ENCODE results near the gene HOXD4.

The HOXD4 gene

DNA sequence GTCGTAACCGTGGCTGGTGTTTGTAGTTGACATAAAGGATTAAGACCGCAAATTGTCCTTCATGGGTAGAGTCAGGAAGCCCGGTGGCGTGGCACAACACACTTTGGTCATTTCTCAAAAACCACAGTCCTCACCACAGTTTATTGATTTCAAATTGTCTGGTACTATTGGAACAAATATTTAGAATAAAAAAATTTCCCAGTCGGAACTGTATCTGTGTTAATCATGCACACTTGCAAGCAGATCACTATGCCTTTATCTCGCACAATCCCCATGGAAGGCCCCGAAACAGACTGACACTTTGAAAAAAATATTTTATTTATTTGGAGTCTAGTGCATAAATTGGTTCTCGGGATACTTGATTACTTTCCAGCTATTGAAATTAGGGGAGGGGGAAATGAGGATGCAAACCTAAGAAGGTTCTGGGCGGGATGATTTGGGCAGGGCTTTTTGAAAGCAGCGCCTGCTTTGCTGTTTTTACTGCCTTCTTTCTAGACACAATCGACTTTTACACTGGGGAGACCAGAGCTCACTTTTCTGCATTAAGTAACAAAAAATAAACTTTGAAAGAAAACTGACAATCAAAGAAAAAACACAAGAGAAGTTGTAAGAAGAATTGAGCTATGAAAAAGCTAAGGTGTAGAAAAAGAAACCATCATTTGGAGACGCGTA lies 21.7 kb downstream of the HOXD4 start:
- DNase-seq = no peak

DNA sequence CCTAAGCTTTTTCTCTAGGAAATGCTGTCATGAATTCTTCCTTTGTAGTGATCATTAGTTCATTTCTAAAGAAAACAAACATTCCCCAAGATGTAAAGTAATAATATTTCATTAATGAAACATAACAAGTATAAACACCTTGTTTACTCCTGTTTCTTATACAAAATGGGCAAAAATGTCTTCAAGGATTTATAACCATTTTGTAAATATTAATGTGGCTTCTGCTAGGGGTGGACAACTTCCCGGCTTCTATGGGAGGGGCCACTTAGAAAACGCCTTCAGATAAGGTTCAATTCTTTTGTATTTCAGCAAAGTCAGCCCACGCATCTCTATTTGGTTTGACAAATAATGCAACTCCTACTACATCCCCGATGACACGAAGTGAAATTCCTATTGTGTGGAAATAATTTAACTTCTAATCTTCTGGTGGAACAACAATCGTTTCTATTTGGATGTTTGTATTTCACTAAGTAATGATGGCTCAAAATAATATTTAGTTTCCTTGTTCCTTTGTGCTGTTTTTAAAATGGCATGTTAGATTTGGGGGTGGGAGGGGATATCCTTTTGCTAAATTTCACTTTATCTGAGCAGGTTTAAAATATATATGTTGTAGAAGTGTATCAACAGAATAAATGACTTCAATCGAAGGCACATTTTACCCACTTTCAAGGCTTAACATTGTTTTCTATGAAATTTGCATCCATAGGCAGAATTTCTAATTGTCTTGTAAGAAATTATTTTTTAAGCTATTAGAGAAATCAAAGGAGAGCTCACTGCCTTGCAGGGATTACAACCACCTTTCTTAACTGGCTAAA lies 22.4 kb downstream of the HOXD4 start:
- DNase-seq = no peak

DNA sequence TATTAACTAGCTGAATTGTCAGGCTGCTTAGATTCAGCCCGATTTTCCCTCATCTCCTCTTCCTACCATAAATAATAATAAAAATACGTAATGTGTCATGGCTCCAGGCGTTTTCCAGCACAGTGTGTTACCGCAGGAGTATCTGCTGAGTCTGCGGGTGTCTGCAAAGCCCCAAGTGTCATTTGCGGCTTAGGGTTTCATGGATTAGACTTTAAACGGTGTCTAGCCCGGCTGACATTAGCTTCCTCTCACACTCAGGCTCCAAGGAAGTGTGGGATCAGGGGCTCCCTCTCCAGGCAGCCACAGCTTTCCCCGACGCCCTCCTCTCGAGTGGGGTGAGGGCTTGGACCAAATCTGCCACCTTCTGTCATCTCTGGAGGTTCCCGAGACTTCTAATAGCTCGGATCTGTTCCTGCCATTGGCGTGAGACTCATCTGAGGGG lies 23.1 kb downstream of the HOXD4 start:
- no peak for DNase-seq

DNA sequence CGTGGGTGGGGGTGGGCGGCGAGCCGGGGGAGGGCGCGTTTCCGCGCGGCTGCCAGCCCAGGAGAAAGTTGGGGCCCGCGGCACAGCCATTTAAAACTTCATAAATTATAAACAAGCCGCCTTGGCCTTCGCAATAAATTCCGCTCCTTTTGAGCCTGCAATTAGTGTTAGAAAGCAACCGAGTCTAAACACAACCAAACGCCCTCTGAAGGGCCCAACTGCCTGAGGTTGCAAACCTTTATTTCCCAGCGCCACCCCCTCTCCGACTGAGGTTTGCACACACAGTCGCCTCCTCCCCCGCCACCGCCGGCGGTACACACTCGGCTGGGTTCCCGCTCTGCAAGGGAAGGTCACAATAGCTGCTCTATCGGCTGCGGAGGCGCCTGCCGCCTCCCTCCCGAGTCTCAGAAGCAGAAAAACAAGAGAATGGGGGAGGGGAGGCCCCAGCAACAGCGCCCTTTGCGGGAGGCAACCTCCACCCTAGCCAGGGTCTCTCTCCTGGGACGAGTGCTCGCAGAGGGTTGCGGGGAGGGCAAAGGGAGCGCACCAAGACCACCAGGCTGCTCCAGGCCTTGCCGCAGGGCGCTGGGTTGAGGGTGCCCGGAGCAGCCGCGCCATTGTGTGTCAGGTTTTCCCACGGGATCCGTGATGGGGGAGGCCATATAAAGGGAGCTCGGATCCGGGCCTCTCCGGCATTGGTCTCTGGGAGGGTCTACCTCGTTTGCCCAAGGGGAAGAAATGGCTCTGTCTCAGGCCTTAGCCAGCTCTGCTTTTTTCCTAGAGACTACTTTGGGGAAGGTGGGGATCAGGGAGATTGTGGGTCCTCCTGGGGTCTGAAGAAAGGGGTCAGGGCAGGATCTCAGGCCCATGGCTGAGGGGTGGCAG lies 23.7 kb downstream of the HOXD4 start:
- DNase-seq = no peak

DNA sequence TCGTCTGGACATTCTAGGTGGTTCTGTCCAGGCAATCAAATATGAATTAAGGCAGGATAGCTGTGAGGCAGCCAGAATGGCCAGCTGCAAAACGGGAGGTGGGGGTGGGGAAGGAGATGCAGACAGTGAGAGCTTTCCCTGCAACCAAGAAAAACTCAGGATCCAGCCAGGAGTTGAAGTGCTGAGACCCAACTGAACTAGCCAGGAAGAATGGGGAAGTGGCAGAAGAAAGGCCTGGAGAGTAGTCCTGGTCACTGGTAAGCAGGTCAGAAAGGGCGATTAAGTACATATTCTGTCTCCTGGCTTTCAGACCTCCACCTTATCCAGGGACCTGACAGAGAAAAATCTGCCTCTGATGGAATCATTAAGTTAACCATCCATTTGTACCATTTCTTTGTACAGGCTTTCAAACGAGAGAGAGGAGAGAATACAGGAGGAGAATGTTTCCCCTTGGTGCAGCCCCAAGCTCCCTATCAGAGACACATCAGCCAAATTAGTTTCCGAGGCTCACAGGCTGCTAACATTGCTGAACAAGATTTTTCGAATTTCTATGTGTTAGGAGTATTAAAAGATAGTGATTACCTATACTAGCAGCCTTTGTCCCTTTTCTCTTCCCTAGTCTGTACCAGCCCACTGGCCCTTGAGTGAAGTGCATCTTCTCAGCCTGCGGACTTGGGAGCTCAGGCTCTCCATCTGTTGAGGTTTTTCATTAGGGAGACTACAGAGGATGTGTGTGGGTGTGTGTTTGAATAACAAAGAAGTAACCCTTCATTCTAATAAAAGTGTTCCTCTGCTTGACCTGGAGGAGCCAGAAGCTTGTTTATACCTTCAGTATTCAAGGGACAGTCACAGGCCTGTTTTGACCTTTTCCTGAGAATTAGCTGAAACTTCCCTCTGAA lies 24.6 kb downstream of the HOXD4 start:
- no peak for DNase-seq

DNA sequence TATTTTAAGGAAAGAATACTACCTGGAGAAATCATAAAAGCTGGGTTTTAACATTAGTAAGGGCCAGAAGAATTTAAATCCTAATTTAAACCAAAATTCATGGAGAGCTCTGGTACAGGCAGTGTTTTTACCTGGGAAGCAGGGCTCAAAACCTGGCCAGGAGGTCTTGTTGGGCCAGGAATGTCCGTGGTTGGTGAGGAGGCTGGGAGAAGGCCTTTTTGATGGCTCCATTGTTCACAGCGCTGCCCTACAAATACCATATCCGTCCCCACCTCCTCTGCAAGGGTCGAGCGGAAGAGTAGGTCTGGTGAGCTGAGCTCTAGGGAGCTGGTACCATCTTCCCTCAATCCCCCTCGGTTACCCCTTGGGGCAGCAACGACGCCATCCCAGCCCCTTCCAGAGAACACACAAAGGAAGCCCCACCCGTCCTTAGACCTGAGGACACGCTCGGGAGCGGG lies 26.3 kb downstream of the HOXD4 start:
- DNase-seq = no peak

DNA sequence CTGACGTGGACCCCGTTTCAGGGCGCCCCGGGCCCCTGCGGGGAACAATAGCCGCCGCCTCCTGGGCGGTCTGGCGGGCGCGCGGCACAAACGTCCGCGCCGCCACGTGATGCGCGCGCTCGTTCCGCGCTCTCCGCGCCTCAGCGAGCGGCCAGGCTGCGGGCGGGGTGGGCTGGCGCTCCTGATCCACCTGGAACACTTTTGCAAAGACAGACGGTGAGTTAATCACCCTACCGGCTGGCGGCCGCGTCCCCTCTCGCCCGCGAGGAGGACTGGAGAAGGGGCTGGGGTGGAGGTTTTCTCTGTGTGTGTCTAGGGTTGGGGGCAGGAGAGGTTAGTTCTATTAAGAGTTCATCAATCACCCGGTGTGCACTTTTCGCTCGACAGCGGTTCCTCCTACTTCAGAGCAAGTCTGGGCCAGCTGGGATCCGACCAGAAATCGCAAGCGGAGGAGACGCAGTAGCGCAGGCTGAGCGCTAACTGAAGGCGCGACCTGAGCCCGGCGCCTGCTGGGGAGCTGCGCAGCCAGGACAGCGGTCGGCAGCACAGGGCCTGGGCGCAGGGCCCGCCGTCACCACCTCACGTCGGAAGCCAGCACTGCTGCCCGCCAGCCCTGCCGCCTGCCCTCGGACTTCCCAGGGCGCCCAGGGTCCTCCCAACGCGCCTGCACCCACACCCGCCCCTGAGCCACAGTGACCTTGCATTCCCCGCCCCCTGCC lies 26.8 kb downstream of the HOXD4 start:
- no peak for DNase-seq

DNA sequence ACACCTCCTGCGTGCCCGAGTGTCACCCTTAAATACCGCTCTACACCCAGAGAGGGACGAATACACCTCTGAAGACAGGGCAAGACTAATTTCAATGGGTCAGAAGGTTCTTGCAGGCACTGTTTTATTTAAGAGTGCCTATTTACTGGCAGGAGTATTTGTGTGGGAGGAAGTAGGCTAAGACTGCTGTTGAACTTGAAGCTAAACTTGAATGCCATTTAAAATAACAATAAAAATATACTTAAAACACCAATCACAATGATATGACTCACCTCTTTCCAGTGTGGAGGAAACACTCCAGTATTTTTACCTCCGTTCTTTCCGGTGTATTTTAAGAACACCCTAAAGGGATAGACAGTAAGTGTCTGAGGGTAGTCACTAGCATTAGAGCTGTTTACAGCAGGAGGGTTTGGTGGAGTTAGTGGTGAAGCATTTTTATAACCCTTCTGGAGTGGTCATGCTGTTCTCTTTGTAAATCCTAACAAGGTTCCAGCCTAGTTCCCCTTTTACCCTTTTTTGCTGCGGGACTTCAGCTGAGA lies 27.5 kb downstream of the HOXD4 start:
- no peak for DNase-seq

DNA sequence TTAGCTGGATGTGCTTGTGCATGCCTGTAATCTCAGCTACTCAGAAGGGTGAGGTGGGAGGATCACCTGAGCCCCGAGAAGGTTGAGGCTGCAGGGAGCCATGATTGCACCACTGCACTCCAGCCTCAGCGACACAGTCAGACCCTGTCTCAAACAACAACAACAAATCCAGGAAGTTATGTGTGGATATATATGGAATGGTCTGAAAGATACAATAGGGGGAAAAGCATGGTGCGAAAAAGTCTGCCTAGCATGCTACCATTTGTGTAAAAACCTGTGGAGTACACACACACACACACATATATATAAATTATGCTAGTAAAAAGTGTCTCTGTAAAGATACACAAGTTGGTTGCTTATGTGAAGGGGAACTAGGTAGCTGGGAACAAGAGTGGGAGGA lies 30.2 kb downstream of the HOXD4 start:
- DNase-seq = no peak

DNA sequence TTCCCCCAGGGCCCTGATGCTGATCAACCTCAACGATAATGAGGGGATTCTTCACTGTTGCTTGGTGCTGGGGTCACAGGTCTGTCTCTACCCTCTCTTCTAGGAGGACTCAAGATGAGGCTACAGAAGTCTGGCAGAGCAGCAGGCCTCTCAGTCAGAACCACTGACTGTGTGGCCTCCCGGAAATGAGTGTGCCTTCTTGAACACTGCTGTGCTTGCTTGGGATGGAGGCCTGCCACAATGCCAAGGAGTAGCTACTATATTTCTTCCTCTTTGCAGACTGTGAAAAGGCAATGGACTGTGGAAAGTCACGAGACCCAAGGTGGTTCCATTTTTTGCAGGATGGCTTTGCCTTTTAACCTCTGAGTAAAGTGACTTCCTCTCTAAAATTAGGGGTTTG lies 31.3 kb downstream of the HOXD4 start:
- no peak for DNase-seq

DNA sequence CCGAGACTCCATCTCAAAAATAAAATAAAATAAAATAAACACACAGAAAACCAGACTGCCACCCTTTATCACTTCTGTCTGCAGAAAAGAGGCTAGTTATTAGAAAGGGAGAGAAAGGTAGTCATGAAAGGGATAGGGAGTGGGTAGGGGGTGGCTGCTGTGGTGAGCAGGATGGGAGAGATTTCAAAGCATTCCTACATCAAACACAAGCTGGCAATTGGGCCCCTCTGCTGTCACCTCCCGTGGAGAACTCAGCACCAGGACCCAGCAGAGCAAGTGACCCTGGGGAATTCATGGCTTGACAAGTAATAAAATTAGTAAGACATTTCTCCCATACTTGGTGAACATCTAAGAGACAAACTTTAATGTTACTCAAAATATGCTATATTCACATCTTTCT lies 33.4 kb downstream of the HOXD4 start:
- DNase-seq = no peak

DNA sequence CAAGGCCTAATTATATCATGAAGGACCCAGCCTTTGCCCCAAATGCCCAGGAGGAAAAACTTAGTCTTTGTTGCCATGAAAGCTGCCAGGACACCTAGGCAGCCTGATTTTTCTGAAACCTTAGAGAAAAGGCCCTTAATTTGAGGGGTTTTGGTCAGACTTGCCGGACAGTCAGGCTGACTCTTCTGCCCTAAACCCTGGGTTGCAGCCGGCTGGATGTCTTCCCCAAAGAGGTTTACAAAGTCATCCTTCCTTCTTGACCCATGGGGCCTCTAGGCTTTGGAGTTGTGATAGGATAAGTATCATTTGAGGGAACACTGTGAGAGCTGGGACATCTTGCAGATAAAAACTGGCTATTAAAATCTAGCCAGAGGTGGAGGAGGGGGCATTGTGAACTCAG lies 34.7 kb downstream of the HOXD4 start:
- no peak for DNase-seq

DNA sequence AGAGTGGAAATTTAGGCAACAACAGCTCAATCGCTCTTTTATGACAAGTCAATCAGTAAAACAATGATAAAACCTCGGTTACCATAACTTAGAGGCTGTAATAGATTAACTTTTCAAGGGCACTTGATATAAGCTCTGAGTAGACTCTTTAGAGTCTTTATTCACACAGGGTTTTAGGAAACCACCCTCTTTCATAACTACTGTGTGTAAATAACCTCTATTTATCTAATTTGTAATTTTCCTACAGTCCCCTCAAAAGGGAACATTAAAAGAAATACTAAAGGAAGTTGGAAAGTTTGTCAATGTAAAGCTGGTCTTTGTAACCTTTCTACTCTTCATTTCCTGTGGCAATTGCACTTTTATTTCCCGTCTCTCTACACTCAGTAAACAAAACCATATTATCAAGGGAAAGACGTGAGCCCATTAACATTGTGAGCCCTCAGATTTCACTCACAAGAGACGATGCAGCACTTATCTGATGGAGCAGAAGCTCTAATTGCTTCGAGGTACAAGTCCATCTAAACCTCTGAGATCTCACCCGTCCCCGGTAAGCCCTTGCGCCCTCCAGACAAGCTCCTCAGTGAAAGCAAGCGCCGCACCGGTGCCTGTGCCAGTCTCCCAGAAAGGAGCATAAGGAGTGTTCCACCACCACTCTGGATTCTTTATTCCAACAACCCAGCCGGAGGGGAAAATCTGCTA lies 36.0 kb downstream of the HOXD4 start:
- no peak for DNase-seq

DNA sequence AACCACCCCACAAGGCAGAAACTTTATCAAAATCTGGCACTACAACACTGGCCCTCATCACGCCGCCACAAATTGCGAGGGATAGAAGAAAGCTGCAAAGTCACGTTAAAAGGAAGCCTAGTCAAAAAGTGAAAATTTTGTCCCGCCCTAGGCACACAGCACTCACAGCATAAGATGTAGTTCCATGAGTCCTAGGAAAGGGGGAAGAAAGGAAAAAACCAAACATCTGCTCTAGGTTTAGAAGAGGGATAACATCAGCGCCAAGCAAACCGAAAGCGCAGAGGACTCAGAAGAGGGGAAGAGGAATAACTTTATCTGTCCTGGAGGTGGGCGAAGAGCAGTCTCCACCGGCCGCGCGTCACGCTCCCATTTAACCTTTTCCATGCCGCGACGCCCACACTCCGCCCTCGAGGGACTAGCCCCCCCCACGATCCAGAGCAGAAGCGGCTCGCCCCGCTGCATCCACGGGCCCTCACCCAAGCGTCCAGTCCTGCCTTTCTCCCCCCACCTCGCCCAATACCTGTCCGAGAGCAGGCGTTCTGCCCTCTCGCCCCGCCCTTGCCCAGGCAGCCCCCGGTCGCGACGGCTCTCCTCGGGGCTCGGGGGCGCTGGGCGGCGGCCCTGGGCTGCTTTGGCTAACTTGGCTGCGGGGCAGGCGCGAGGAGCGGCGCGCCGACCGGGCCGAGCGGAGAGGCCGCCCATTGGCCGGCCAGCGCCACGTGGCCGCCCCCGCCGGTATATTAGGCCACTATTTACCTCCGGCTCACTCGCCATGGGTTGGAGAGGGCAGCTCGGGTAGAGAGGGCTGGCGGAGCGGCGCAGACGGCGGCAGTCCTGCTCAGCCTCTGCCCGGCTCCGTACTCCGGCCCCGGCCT lies 36.8 kb downstream of the HOXD4 start, which contains the start of gene HOXD1:
HOXD1 (plus strand) TSS at position 770 of the 875 bp plus-strand sequence. CDS start 134 bp downstream, outside the sequence.
- DNase-seq = no peak

DNA sequence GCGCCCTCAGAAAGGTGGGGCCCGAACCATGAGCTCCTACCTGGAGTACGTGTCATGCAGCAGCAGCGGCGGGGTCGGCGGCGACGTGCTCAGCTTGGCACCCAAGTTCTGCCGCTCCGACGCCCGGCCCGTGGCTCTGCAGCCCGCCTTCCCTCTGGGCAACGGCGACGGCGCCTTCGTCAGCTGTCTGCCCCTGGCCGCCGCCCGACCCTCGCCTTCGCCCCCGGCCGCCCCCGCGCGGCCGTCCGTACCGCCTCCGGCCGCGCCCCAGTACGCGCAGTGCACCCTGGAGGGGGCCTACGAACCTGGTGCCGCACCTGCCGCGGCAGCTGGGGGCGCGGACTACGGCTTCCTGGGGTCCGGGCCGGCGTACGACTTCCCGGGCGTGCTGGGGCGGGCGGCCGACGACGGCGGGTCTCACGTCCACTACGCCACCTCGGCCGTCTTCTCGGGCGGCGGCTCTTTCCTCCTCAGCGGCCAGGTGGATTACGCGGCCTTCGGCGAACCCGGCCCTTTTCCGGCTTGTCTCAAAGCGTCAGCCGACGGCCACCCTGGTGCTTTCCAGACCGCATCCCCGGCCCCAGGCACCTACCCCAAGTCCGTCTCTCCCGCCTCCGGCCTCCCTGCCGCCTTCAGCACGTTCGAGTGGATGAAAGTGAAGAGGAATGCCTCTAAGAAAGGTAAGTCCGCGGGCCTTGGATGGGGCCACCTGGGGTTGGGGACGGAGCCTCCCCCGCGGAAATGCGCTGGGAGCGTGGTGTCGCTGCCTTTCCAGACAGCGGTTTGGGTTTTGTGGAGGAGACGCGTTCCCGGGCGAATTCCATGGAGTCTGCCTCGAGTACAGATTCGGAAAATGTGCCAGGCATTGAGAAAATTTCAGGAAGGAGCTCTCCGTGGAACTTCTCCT lies 37.7 kb downstream of the HOXD4 start:
- DNase-seq = no peak

DNA sequence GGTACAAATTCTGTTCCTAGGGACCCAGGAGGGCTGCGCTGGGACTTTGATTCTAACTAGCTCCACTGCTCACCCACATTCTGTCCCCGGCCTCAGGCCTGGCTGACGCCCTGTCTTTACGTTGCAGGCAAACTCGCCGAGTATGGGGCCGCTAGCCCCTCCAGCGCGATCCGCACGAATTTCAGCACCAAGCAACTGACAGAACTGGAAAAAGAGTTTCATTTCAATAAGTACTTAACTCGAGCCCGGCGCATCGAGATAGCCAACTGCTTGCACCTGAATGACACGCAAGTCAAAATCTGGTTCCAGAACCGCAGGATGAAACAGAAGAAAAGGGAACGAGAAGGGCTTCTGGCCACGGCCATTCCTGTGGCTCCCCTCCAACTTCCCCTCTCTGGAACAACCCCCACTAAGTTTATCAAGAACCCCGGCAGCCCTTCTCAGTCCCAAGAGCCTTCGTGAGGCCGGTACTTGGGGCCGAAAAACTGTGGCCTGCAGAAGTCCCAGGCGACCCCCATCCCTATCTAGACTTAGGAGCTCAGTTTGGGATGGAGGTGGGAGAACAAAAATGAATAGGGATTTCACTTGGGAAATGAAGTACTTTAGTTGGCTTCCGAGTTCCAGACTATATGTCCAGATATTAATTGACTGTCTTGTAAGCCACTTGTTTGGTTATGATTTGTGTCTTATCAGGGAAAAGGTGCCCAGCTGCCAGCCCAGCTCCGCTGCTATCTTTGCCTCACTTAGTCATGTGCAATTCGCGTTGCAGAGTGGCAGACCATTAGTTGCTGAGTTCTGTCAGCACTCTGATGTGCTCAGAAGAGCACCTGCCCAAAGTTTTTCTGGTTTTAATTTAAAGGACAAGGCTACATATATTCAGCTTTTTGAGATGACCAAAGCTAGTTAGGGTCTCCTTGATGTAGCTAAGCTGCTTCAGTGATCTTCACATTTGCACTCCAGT lies 38.6 kb downstream of the HOXD4 start:
- DNase-seq = no peak

DNA sequence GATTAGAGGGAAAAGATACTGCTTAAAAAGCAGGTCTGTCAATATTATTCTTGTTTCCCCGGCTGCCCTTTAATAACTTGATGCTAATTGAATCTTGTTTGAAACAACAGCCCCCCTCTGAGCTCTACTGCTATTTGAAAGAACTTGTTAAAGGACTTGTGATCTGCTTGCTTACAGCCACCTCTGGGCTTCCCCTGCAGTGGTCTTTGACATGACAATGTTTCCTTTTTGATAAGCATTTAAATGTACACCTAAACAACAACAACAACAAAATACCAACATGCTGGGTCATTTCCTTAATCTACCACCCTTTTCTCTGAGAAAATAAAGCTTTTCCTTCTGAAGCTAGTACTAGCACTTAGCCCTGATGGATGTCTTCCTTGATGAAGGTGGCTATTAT lies 41.0 kb downstream of the HOXD4 start:
- no peak for DNase-seq
